SK-N-MC (cell line): ENCODE data around the gene GULP1.
"Not testable (repeated sequence)": the region's sequence is repeated elsewhere in the genome, so short reads cannot be mapped to it uniquely, and the experiment has no call there.

Experiments
- DNase-seq: peaks from one replicate; pipeline ENCODE4 v3.0.0-alpha.2; 2011; ENCODE audit warnings: low read depth, low spot score
- H3K27ac ChIP-seq: fragments of 200-600 bp; sonication (generic); 2 replicates; pipeline ENCODE4 v1.5.1; 2016; ENCODE audit warnings: mixed run types
- H3K36me3 ChIP-seq: fragments of 200-600 bp; sonication (generic); 2 replicates; pipeline ENCODE4 v1.6.1; 2017; ENCODE audit warnings: antibody characterized with exemption, low read length, mixed read lengths; ENCODE audit not compliant: insufficient read depth
- H3K4me3 ChIP-seq: fragments of 200-600 bp; sonication (generic); 2 replicates; pipeline ENCODE4 v1.5.1; 2016
- H3K9ac ChIP-seq: fragments of 200-600 bp; sonication (generic); 2 replicates; pipeline ENCODE4 v1.8.0; 2017; ENCODE audit warnings: mixed run types, mixed read lengths; ENCODE audit not compliant: insufficient read length
- H3K9me3 ChIP-seq: fragments of 200-600 bp; sonication (generic); 2 replicates; pipeline ENCODE4 v1.6.1; 2017; ENCODE audit warnings: low read depth, mild to moderate bottlenecking, antibody characterized with exemption, low read length, moderate library complexity, mixed read lengths
- EZH2 ChIP-seq: fragments of 200-600 bp; sonication (generic); IDR thresholded peaks from one replicate; pipeline ENCODE4 v1.6.1; 2017; ENCODE audit warnings: antibody characterized with exemption
- FOXP2 ChIP-seq: optimal IDR thresholded peaks from 2 replicates; pipeline ENCODE3; 2011; ENCODE audit warnings: mild to moderate bottlenecking, moderate library complexity; ENCODE audit not compliant: insufficient read depth; ENCODE audit errors: extremely low read length, control extremely low read depth
- POLR2AphosphoS5 ChIP-seq: IDR thresholded peaks from 2 replicates; pipeline ENCODE4 v1.6.1; 2012; ENCODE audit warnings: mild to moderate bottlenecking, low read depth, low read length, borderline replicate concordance

Gene GULP1

DNA sequence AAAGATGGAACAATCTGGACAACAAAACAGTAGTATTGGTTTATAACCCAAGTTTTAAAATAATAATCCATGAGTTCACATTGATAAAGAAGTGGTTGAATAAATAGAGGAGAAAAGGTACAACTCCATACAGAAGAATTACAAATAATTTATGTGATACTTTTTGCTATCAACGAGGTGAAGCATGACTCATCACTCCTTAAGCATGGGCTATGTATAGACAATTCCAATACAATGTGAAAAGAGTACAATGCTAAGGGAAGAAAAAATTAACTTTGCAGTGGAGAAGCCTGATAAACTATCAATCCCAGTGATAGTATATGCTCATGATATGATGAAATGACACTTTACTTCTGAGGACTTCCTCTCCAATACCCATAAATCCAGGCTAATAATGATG, 312.9 kb downstream of the GULP1 start:
- H3K9ac ChIP-seq, result no peak overlapping the region
- TF ChIP-seq EZH2 (no peak), POLR2AphosphoS5 (no peak), FOXP2 (no peak)
- peaks cover 4% of the 10 kb centered on the region; the same call in 1 of the 2 replicates for H3K9me3 ChIP-seq

DNA sequence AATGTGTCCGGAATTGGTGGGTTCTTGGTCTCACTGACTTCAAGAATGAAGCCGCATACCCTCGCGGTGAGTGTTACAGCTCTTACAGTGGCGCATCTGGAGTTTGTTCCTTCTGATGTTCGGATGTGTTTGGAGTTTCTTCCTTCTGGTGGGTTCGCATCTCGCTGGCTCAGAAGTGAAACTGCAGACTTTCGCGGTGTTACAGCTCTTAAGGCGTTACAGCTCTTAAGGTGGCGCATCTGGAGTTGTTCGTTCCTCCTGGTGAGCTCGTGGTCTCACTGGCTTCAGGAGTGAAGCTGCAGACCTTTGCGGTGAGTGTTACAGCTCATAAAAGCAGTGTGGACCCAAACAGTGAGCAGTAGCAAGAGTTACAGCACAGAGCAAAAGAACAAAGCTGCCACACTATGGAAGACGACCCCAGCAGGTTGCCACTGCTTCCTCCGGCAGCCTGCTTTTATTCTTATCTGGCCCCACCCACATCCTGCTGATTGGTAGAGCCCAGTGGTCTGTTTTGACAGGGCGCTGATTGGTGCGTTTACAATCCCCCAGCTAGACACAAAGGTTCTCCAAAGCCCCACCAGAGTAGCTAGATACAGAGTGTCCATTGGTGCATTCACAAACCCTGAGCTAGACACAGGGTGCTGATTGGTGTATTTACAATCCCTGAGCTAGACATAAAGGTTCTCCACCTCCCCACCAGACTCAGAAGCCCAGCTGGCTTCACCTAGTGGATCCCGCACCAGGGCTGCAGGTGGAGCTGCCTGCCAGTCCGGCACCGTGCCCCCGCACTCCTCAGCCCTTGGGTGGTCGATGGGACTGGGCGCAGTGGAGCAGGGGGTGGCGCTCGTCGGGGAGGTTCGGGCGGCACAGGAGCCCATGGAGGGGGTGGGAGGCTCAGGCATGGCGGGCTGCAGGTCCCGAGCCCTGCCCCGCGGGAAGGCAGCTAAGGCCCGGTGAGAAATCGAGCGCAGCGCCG, 314.2 kb downstream of the GULP1 start:
- not testable (repeated sequence) for H3K27ac ChIP-seq, H3K9me3 ChIP-seq, H3K9ac ChIP-seq, DNase-seq, H3K36me3 ChIP-seq, H3K4me3 ChIP-seq

More for the DNA sequence above, 312.9 kb downstream of the GULP1 start:
- Histone ChIP-seq H3K36me3 (no peaks in the 10 kb centered on the region; the same call in 1 of the 2 replicates), H3K27ac (no peak overlapping the region), H3K4me3 (no peak overlapping the region)
- DNase-seq, result no peak

DNA sequence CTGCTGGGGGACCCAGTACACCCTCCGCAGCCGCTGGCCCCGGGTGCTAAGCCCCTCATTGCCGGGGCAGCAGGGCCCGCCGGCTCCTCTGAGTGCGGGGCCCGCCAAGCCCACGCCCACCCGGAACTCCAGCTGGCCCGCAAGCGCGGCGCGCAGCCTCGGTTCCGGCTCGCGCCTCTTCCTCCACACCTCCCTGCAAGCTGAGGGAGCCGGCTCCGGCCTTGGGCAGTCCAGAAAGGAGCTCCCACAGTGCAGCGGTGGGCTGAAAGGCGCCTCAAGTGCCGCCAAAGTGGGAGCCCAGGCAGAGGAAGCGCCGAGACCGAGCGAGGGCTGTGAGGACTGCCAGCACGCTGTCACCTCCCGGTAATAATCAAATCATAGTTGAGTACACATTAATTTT, 314.9 kb downstream of the GULP1 start:
- not testable (repeated sequence) for DNase-seq, H3K9me3 ChIP-seq, H3K9ac ChIP-seq, H3K36me3 ChIP-seq, H3K4me3 ChIP-seq, H3K27ac ChIP-seq

DNA sequence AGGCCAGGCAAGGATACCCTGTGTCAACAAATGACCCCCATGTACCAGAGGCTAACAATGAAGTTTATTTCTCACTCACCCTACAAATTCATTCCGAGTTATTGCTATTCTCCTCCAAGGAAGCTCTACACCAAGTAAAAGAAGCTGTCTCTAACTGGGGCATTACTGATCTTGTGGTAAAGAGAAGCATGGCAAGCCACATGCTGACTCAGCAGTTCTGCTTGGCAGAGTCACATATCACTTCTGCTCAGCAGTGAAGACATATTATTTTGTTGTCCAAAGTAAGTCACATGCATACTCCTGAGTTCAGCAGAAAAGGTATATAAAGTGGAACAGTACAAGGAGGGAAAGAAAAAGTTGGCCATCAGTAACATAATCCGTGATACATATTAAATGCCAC, 315.8 kb downstream of the GULP1 start:
- TF ChIP-seq POLR2AphosphoS5 (peak; percentile 36; the same call in 1 of the 2 replicates), EZH2 (no peak), FOXP2 (peak; percentile 33)
- Histone ChIP-seq H3K4me3 (no peak overlapping the region), H3K9me3 (no peaks in the 10 kb centered on the region), H3K9ac (no peak overlapping the region), H3K27ac (peak overlapping the region; percentile 71), H3K36me3 (no peaks in the 10 kb centered on the region)
- peak; percentile 75 for DNase-seq

DNA sequence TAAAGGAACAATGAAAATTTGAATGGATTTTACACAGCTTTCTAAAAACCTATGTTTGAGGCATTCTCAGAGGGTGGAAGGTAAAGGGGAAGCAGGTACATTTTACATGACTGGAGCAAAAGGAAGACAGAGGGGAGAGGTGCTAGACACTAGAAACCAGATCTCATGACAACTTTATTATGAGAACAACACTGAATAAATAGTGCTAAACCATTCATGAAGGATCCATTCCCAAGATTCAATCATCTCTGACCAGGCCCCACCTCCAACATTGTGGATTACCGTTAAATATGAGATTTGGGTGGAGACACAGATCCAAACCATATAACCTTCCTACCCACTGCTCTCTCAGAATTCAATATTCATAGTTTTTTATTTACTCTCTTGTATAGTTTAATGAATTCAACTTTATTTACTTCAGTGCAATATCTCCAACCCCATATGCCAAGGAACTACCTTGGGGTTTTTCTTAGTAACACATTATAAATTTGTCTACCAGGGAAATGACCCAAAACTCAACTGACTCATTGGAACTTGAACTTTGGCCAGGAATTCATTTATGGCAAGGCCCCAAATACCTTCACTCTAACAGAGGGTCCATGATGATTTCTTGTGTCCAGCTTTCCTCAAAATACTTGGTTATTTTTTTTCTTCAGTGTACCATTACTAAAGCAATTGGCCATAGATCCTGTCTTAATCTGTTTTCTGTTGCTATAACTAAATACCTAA, 317.8 kb downstream of the GULP1 start:
- Histone ChIP-seq H3K9ac (no peak overlapping the region), H3K27ac (no peak overlapping the region), H3K9me3 (no peaks in the 10 kb centered on the region), H3K4me3 (no peak overlapping the region), H3K36me3 (no peaks in the 10 kb centered on the region)
- TF ChIP-seq FOXP2, result no peak
- no peak for TF ChIP-seq EZH2
- DNase-seq, result no peak

DNA sequence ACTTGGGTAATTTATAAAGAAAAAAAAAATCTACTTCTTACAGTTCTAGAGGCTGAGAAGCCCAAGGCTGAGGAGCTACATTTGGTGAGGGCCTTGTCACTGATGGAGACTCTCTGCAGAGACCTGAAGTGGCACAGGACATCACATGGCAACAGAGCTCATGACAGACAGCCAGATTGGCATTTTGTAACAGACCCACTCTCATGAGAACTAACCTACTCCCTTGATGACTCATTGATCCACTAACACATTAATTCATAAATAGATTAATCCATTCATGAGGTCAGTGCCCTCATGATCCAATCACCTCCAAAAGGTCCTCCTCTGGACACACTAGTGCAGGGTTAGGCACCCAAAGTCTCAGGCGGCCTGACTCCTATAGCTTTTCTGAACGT, 318.4 kb downstream of the GULP1 start:
- no peak overlapping the region for H3K27ac ChIP-seq
- DNase-seq, result no peak
- no peak overlapping the region for H3K4me3 ChIP-seq
- H3K36me3 ChIP-seq, result no peaks in the 10 kb centered on the region
- no peaks in the 10 kb centered on the region for H3K9me3 ChIP-seq
- TF ChIP-seq POLR2AphosphoS5, result no peak
- no peak for TF ChIP-seq FOXP2
- no peak for TF ChIP-seq EZH2
- H3K9ac ChIP-seq, result no peak overlapping the region

DNA sequence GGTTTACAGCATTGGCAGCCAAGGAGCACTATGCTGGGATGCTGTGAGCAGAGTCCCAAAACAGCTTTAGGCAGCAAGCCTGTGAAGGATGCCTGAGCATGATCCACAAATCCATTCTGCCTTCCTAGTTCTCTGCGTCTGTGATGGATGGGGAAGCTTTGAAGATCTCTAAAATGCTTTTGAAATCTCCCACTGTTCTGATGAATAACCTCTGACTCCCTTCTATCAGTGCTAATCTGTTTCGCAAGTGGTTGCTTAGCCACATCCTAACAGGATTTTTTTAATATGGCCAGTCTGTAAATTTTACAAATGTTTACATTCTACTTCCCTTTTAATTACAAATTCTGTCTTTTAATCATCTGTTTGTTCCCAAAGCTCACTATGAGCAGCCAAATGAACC, 319.2 kb downstream of the GULP1 start:
- DNase-seq, result no peak
- Histone ChIP-seq H3K9ac (no peak overlapping the region), H3K9me3 (no peaks in the 10 kb centered on the region), H3K4me3 (no peak overlapping the region), H3K36me3 (no peaks in the 10 kb centered on the region), H3K27ac (no peak overlapping the region)
- TF ChIP-seq EZH2, result no peak
- TF ChIP-seq POLR2AphosphoS5, result no peak
- TF ChIP-seq FOXP2, result no peak

DNA sequence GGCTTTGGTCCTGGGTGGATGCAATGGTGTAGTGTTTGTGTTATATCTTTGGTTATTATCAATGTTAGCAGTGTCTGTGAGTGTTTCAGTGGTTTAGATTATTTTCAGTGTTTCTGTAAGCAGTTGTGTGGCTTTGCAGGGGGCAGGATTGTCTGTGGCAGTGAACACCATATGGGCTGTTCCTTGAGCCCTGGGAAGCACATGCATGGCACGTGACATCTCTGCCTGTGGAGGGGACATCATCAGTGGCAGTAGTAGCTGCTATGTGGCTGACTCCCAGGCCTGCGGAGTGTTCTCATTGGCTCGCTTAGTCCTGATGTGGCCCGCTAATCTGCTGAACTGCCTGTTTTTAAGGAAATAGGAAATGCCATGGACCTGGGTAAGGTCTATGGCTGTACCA, 327.5 kb downstream of the GULP1 start:
- no peak for DNase-seq
- Histone ChIP-seq H3K27ac (no peak overlapping the region), H3K9me3 (no peaks in the 10 kb centered on the region), H3K4me3 (no peak overlapping the region), H3K36me3 (no peaks in the 10 kb centered on the region), H3K9ac (no peak overlapping the region)
- no peak for TF ChIP-seq FOXP2
- no peak for TF ChIP-seq POLR2AphosphoS5
- TF ChIP-seq EZH2, result no peak

DNA sequence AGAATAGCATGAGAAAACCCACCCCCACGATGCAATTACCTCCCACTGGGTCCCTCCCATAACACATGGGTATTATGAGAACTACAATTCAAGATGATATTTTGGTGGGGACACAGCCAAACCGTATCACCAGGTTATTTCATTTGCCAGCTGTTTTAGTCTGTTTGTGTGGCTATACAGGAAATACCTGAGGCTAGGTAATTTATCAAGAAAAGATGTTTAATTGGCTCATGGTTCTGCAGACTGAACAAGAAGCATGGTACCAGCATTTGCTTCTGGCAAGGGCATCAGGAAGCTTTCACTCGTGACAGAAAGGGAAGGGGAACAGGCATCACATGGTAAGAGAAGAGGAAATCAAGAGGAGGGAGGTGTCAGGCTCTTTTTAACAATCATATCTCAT, 329.2 kb downstream of the GULP1 start:
- Histone ChIP-seq H3K27ac (no peak overlapping the region), H3K9me3 (no peaks in the 10 kb centered on the region), H3K9ac (no peak overlapping the region), H3K36me3 (no peaks in the 10 kb centered on the region), H3K4me3 (no peak overlapping the region)
- DNase-seq, result no peak
- no peak for TF ChIP-seq POLR2AphosphoS5
